Tibial artery (tissue), 4 donors: ENCODE data around the gene KRTAP5-5.

Experiments used
- DNase-seq, 2 donors: peaks; one replicate each; pipeline ENCODE4 v3.0.0-alpha.2; 2019
- H3K27ac ChIP-seq, 2 donors: fragments of 200-600 bp; sonication (generic) in 1 of 2; 1 replicate in 1 of 2; 2 replicates in 1 of 2; pipeline ENCODE4 v1.5.1; 2018 to 2019; ENCODE audit warnings: mild to moderate bottlenecking in 1 of 2
- H3K27me3 ChIP-seq, 2 donors: fragments of 200-600 bp; sonication (generic) in 1 of 2; one replicate each; pipeline versions ENCODE4 v1.5.1 to v1.6.0; 2016 to 2019
- H3K36me3 ChIP-seq, 3 donors: fragments of 200-600 bp; sonication (generic) in 2 of 3; one replicate each; pipeline ENCODE4 v1.5.1; 2016 to 2019; ENCODE audit warnings: mild to moderate bottlenecking in 2 of 3
- H3K4me1 ChIP-seq, 4 donors: fragments of 200-600 bp; sonication (generic) in 2 of 4; 1 replicate in 3 of 4; 2 replicates in 1 of 4; pipeline ENCODE4 v1.5.1; 2016 to 2019
- H3K4me3 ChIP-seq, 2 donors: fragments of 200-600 bp; sonication (generic) in 1 of 2; 1 replicate in 1 of 2; 2 replicates in 1 of 2; pipeline ENCODE4 v1.5.1; 2018 to 2019; ENCODE audit warnings: mild to moderate bottlenecking in 2 of 2
- H3K9me3 ChIP-seq, 3 donors: fragments of 200-600 bp; sonication (generic) in 1 of 3; one replicate each; pipeline ENCODE4 v1.5.1; 2016 to 2019
- CTCF ChIP-seq, 2 experiments: fragments of 200-600 bp in 1 of 2; fragments of 450-650 bp in 1 of 2; IDR thresholded peaks; one replicate each; pipeline ENCODE4 v1.5.1; 2017 to 2019; ENCODE audit warnings: antibody characterized with exemption in 2 of 2, mild to moderate bottlenecking in 1 of 2, moderate library complexity in 1 of 2
- intact Hi-C: fragments of 100-400 bp; cut with DNase I; formaldehyde crosslinking; loops from one replicate; pipeline ENCODE4 v1.15.0; 2023; ENCODE audit warnings: low total_unique reads

The KRTAP5-5 gene

GRCh38 chr11:1675536-1676228 lies 46.1 kb downstream of the KRTAP5-5 start:
- intact Hi-C loops: no loop called here
- Histone ChIP-seq H3K27ac (no peak overlapping the region), H3K27me3 (peaks cover 0 to 55% of the 10 kb centered on the region in 2 donors), H3K36me3 (no peaks in the 10 kb centered on the region), H3K4me3 (no peak overlapping the region), H3K9me3 (no peaks in the 10 kb centered on the region), H3K4me1 (no peaks in the 10 kb centered on the region)
- DNase-seq: no peak
- no peak for TF ChIP-seq CTCF (IDR thresholded peaks at IDR 0.05)

- Histone ChIP-seq H3K4me1 (no peaks in the 10 kb centered on the region), H3K27ac (no peak overlapping the region), H3K9me3 (no peaks in the 10 kb centered on the region), H3K27me3 (peaks cover 0 to 61% of the 10 kb centered on the region in 2 donors), H3K36me3 (no peaks in the 10 kb centered on the region), H3K4me3 (no peak overlapping the region)
- no peak for DNase-seq
- TF ChIP-seq CTCF (IDR thresholded peaks at IDR 0.05): no peak
- intact Hi-C loops: no loop called here
These were observed 46.7 kb downstream of the KRTAP5-5 start for GRCh38 chr11:1676229-1676740.

- TF ChIP-seq CTCF (IDR thresholded peaks at IDR 0.05): no peak
- H3K27ac ChIP-seq: no peak overlapping the region
- H3K4me3 ChIP-seq: no peak overlapping the region
- H3K36me3 ChIP-seq: no peaks in the 10 kb centered on the region
- H3K9me3 ChIP-seq: no peaks in the 10 kb centered on the region
- no peak for DNase-seq
- no peaks in the 10 kb centered on the region for H3K4me1 ChIP-seq
- intact Hi-C loops: no loop called here
- peaks cover 0 to 53% of the 10 kb centered on the region in 2 donors for H3K27me3 ChIP-seq
These were observed 50.3 kb downstream of the KRTAP5-5 start for GRCh38 chr11:1679881-1680280.
